PC-3 (cell line): Measurements from ENCODE around the gene MIS18BP1. TPM values are rescaled to one million over a fixed set of nuclear protein-coding genes. Genes with fewer than 3 reads are reported as not detected.

Experiments used
- ATAC-seq: fragments of 200-7000 bp; cut with Tn5 transposase; 2 replicates; pipeline ENCODE4 v1.9.1; 2020; ENCODE audit warnings: mild to moderate bottlenecking, moderate library complexity
- BruUV-seq: library from RNA; stranded (reverse); fragments of 400-500 nt; replicated peaks from 2 replicates; lab custom pipeline; 2021; lab: Mats Ljungman, UMichigan
- CTCF ChIA-PET: fragments of 300-600 bp; sonication (Branson Sonifier 250); formaldehyde crosslinking; loops from one replicate; lab custom pipeline; 2022; ENCODE audit warnings: antibody characterized with exemption; lab: Charles Lee
- POLR2A ChIA-PET: fragments of 300-600 bp; sonication (Branson Sonifier 250); formaldehyde crosslinking; loops from one replicate; lab custom pipeline; 2022; ENCODE audit warnings: antibody characterized with exemption; ENCODE audit not compliant: unreplicated experiment; lab: Charles Lee
- DNase-seq: peaks from one replicate; pipeline ENCODE4 v3.0.0-alpha.2; 2015
- H2AFZ ChIP-seq: fragments of 300-600 bp; sonication (generic); 2 replicates; pipeline ENCODE4 v1.6.0; 2016; ENCODE audit warnings: antibody characterized with exemption, low read length
- H3F3A ChIP-seq: fragments of 300-600 bp; sonication (generic); one replicate; pipeline ENCODE4 v1.6.0; 2017; ENCODE audit warnings: antibody characterized with exemption, low read length, control low read depth, mild to moderate bottlenecking; ENCODE audit not compliant: unreplicated experiment
- H3K27ac ChIP-seq: fragments of 300-600 bp; sonication (generic); 2 replicates; pipeline ENCODE4 v1.5.1; 2016; ENCODE audit warnings: mild to moderate bottlenecking, low read length
- H3K27me3 ChIP-seq: fragments of 300-600 bp; sonication (generic); 2 replicates; pipeline ENCODE4 v1.6.1; 2016; ENCODE audit warnings: low read length, mixed read lengths
- H3K36me3 ChIP-seq: fragments of 300-600 bp; sonication (generic); 2 replicates; pipeline ENCODE4 v1.6.1; 2016; ENCODE audit warnings: low read depth, mixed run types, low read length, mixed read lengths
- H3K4me1 ChIP-seq: fragments of 300-600 bp; sonication (generic); 2 replicates; pipeline ENCODE4 v1.5.1; 2016; ENCODE audit warnings: low read length; ENCODE audit not compliant: insufficient read depth
- H3K4me2 ChIP-seq: fragments of 300-600 bp; sonication (generic); 2 replicates; pipeline ENCODE4 v1.6.0; 2016; ENCODE audit warnings: low read length
- H3K4me3 ChIP-seq: fragments of 300-600 bp; sonication (generic); 2 replicates; pipeline ENCODE4 v1.5.1; 2016; ENCODE audit warnings: mild to moderate bottlenecking, low read length, mixed read lengths
- H3K79me2 ChIP-seq: fragments of 300-600 bp; sonication (generic); 2 replicates; pipeline ENCODE4 v1.6.1; 2017; ENCODE audit warnings: low read length, mixed read lengths
- H3K9ac ChIP-seq: fragments of 300-600 bp; sonication (generic); 2 replicates; pipeline ENCODE4 v1.6.0; 2016; ENCODE audit warnings: mild to moderate bottlenecking, low read length
- H3K9me2 ChIP-seq: fragments of 300-600 bp; sonication (generic); replicated peaks from 2 replicates; pipeline ENCODE4 v1.6.1; 2016; ENCODE audit warnings: mixed run types, low read length, mixed read lengths
- H3K9me3 ChIP-seq: fragments of 300-600 bp; sonication (generic); 2 replicates; pipeline ENCODE4 v1.6.1; 2016; ENCODE audit warnings: low read length, mixed read lengths
- H4K20me1 ChIP-seq: fragments of 300-600 bp; sonication (generic); 2 replicates; pipeline ENCODE4 v1.6.1; 2016; ENCODE audit warnings: low read length, mixed read lengths
- EZH2 ChIP-seq: fragments of 300-600 bp; sonication (generic); IDR thresholded peaks from one replicate; pipeline ENCODE4 v1.6.1; 2017; ENCODE audit warnings: antibody characterized with exemption, mild to moderate bottlenecking, low read length; ENCODE audit not compliant: unreplicated experiment
- EZH2phosphoT487 ChIP-seq: fragments of 300-600 bp; sonication (generic); IDR thresholded peaks from 2 replicates; pipeline ENCODE4 v1.6.1; 2018; ENCODE audit warnings: mild to moderate bottlenecking, antibody characterized with exemption, low read length, borderline replicate concordance
- intact Hi-C: fragments of 100-400 bp; cut with micrococcal nuclease; formaldehyde crosslinking; loops from 2 replicates; pipeline ENCODE4 v1.9.0; 2023
- total RNA-seq: library from RNA; depleted of rRNA; stranded (reverse); fragments of >200 nt; gene quantifications from 2 replicates; pipeline ENCODE4 v1.2.3, GENCODE V29; 2014
- TF ChIP-seq, protein P1 (sequence below): fragments of 300-600 bp; sonication (generic); conservative IDR thresholded peaks from 2 replicates; pipeline ENCODE4 v1.5.1; 2017; ENCODE audit warnings: antibody characterized with exemption, low read depth, mild to moderate bottlenecking, low read length

The MIS18BP1 gene
- total RNA-seq, 1 experiment from 2014 or later, result 42.3 TPM

DNA sequence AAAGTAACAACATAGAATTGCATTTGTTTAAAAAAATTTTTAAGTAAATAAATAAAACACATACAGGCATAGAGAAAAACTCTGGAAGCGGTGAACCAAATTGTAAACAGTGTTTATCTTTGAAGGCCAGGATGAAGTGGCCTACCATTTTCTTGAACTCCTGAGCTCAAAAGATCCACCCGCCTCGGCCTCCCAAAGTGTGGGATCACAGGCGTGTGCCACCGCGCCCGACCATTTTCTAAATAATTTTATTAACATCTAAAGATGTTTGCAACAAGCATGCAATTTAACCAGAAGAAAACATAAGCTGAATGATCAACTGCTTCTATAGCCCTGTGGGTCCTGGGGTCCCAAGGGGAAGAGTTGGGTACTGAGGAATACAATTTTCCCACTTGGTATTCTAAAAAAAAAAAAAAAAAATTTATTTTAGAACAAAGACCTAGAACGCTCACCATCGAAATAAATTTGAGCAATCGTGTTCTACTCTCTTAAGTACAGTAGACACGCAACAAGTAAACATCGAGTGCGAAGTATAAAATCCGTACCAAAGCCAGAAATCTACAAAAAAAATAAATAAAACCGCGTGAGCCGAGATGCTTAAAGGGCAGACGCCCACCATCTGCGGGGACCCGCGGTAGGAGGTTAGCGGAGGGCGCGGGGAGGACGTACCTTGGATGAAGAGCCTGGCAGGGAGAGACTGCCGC is 484 bp downstream of the MIS18BP1 start:
- H2AFZ ChIP-seq, result peak overlapping the region; percentile 94
- intact Hi-C loops, result loop anchor here (1.0 to 5.0 kb wide), 4 partner anchors 118 to 355 kb away; partner anchors contain the start of genes FKBP3, KLHL28 and TOGARAM1
- H3K4me2 ChIP-seq, result peak overlapping the region; percentile 88
- peaks cover 18% of the 10 kb centered on the region for H4K20me1 ChIP-seq
- peak overlapping the region; percentile 71 for H3K4me3 ChIP-seq
- no peaks in the 10 kb centered on the region for H3K36me3 ChIP-seq
- H3K27ac ChIP-seq, result peak overlapping the region; percentile 84
- DNase-seq (peak; percentile 18), ATAC-seq (peak; percentile 7; the same call in 1 of the 2 replicates)
- peaks cover 55% of the 10 kb centered on the region for H3K79me2 ChIP-seq
- no peaks in the 10 kb centered on the region for H3K27me3 ChIP-seq
- H3F3A ChIP-seq, result no peaks in the 10 kb centered on the region
- H3K9ac ChIP-seq, result peak overlapping the region; percentile 94
- TF ChIP-seq EZH2, result no peak
- no peak for TF ChIP-seq EZH2phosphoT487
- TF ChIP-seq, protein P1, sequence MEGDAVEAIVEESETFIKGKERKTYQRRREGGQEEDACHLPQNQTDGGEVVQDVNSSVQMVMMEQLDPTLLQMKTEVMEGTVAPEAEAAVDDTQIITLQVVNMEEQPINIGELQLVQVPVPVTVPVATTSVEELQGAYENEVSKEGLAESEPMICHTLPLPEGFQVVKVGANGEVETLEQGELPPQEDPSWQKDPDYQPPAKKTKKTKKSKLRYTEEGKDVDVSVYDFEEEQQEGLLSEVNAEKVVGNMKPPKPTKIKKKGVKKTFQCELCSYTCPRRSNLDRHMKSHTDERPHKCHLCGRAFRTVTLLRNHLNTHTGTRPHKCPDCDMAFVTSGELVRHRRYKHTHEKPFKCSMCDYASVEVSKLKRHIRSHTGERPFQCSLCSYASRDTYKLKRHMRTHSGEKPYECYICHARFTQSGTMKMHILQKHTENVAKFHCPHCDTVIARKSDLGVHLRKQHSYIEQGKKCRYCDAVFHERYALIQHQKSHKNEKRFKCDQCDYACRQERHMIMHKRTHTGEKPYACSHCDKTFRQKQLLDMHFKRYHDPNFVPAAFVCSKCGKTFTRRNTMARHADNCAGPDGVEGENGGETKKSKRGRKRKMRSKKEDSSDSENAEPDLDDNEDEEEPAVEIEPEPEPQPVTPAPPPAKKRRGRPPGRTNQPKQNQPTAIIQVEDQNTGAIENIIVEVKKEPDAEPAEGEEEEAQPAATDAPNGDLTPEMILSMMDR, result no peak
- no peaks in the 10 kb centered on the region for H3K9me3 ChIP-seq
- TSS peak; percentile 38 for BruUV-seq
- H3K4me1 ChIP-seq, result peaks cover 23% of the 10 kb centered on the region
- POLR2A ChIA-PET, result interaction anchor here (0.6 to 0.7 kb wide), 2 partner anchors 291 to 1375 kb away, joined by 5 to 11 read pairs; partner anchors contain the start of gene KLHL28
- no peaks in the 10 kb centered on the region for H3K9me2 ChIP-seq
- CTCF ChIA-PET, result no interaction called here

DNA sequence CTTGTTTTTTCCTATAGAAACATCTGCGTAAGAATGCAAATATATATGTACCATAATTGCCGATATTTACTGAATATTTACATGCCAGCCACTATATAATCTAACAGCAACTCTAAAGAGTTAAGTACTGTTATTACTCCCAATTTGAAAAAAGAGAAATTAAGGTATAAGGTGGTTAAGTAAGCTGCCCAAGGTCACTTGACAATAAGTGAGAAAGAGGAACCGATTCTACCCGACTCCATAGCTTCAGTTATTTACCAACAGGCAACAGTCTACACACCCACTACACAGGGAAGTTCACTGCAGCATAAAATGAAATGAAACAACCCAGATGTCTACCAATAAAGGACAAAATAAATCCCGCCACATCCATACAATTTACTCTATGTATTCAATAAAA is 1.1 kb downstream of the MIS18BP1 start:
- Histone ChIP-seq H3K4me1 (peaks cover 23% of the 10 kb centered on the region), H3K9me3 (no peaks in the 10 kb centered on the region), H3K9me2 (no peaks in the 10 kb centered on the region), H3K4me3 (peak overlapping the region; percentile 71), H3K4me2 (peak overlapping the region; percentile 88), H3K9ac (peak overlapping the region; percentile 94), H3K27me3 (no peaks in the 10 kb centered on the region), H3K36me3 (no peaks in the 10 kb centered on the region), H2AFZ (peak overlapping the region; percentile 94; the same call in 1 of the 2 replicates), H4K20me1 (peaks cover 18% of the 10 kb centered on the region), H3F3A (no peaks in the 10 kb centered on the region), H3K27ac (no peak overlapping the region), H3K79me2 (peaks cover 61% of the 10 kb centered on the region)
- DNase-seq, result peak; percentile 39
- intact Hi-C loops, result loop anchor here (5.0 kb wide), 3 partner anchors 290 to 355 kb away; partner anchors contain the start of genes KLHL28 and TOGARAM1
- ATAC-seq, result no peak
- no TSS peak for BruUV-seq
- ChIA-PET CTCF (no interaction called here), POLR2A (interaction anchor here (0.5 to 0.7 kb wide), 3 partner anchors 121 to 1375 kb away, joined by 5 to 41 read pairs (median 11); partner anchors contain the start of gene KLHL28)
- TF ChIP-seq EZH2phosphoT487 (no peak), EZH2 (no peak)
- TF ChIP-seq, protein P1, result no peak
